Measurements from ENCODE around the gene ANXA7. TPM values are rescaled to one million over a fixed set of nuclear protein-coding genes. Genes with fewer than 3 reads are reported as not detected.

ANXA7 gene
- total and polyA plus RNA-seq, 2 donors (not counting 3 experiments of a cell fraction or from before 2014, with no cell fraction given) = 56.5 to 81.6 TPM

DNA sequence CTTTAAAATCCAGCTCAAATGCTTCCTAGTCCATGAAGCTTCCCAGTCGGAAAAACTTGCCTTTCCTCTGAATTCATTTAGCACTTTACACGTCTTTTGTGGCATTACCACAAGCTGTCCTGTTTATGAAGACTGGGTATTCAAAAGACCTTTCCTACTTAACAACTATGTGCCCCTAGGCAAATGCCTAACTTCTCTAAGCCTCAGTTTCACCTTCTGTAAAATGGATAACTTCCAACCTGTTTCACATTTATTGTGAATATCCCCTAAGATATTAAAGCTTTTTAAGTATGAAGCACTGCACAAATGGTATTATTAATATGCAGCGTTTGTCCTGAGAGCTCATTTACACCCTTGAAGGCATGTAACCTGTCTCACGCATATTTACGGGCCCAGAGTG, 56.0 kb downstream of the ANXA7 start:
- Histone ChIP-seq H4K20me1 (replicated peaks; ENCODE audit: control insufficient read depth, extremely low read depth, insufficient read depth, low read length) (no peaks in the 10 kb centered on the region), H3K9me3 (replicated peaks; ENCODE audit: control insufficient read depth, insufficient read depth, low read length) (no peaks in the 10 kb centered on the region), H3K9ac (replicated peaks; ENCODE audit: extremely low read depth, insufficient read depth, low read length) (peak overlapping the region; percentile 82), H3K79me2 (ENCODE audit: control insufficient read depth, insufficient read depth, low read length) (no peaks in the 10 kb centered on the region), H3K36me3 (ENCODE audit: control insufficient read depth in 2 of 2, extremely low read depth in 1 of 2, insufficient read depth in 2 of 2, low read length in 2 of 2) (no peaks in the 10 kb centered on the region), H3K4me3 (replicated peaks in 1 of 3; ENCODE audit: insufficient read depth in 1 of 3, low read depth in 1 of 3, low read length in 3 of 3) (peak overlapping the region; percentile 52 to 82 (median 54)), H3K27ac (ENCODE audit: insufficient read depth, low read depth, low read length) (no peak overlapping the region), H2AFZ (ENCODE audit: low read depth, low read length) (peak overlapping the region; percentile 82), H3K9me1 (replicated peaks; ENCODE audit: control insufficient read depth, extremely low read depth, insufficient read depth, low read length) (no peaks in the 10 kb centered on the region), H3K4me1 (ENCODE audit: control insufficient read depth, extremely low read depth, insufficient read depth, low read length) (peaks cover 10% of the 10 kb centered on the region), H3K4me2 (ENCODE audit: insufficient read depth, low read length) (peak overlapping the region; percentile 91), H3K27me3 (ENCODE audit: control insufficient read depth in 2 of 2, insufficient read depth in 2 of 2, low read length in 2 of 2) (peaks cover 10 to 17% of the 10 kb centered on the region in 2 experiments)
- TF ChIP-seq, protein P1, sequence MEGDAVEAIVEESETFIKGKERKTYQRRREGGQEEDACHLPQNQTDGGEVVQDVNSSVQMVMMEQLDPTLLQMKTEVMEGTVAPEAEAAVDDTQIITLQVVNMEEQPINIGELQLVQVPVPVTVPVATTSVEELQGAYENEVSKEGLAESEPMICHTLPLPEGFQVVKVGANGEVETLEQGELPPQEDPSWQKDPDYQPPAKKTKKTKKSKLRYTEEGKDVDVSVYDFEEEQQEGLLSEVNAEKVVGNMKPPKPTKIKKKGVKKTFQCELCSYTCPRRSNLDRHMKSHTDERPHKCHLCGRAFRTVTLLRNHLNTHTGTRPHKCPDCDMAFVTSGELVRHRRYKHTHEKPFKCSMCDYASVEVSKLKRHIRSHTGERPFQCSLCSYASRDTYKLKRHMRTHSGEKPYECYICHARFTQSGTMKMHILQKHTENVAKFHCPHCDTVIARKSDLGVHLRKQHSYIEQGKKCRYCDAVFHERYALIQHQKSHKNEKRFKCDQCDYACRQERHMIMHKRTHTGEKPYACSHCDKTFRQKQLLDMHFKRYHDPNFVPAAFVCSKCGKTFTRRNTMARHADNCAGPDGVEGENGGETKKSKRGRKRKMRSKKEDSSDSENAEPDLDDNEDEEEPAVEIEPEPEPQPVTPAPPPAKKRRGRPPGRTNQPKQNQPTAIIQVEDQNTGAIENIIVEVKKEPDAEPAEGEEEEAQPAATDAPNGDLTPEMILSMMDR (IDR thresholded peaks at IDR 0.05; ENCODE audit: extremely low read depth in 1 of 2, insufficient read depth in 1 of 2, low read depth in 1 of 2, low read length in 2 of 2) = no peak
- TF ChIP-seq GATA2 (IDR thresholded peaks at IDR 0.05; ENCODE audit: insufficient read depth, insufficient read length, low read depth, low read length) = no peak
- BruUV-seq (replicated peaks) = no TSS peak
- ChIA-PET CTCF (interaction anchor here (1.0 to 1.7 kb wide), 3 partner anchors 23 to 95 kb away, joined by 3 to 5 read pairs (median 5); no protein-coding TSS in a partner anchor), POLR2A (interaction anchor here (1.2 kb wide), 1 partner anchor 106 kb away, joined by 4 read pairs; the partner anchor contains the start of gene MRPS16)
- no peak for FAIRE-seq
- dilution Hi-C loops (cut with MboI; ENCODE audit: extremely low pct_ligation_motif_present, low sequenced_read_pairs) (no loop called here), intact Hi-C loops (cut with micrococcal nuclease) (loop anchor here (5.0 kb wide), 2 partner anchors 106 to 191 kb away; partner anchors contain the start of genes ECD, FAM149B1 and MRPS16)
- DNase-seq (ENCODE audit: low read depth, low spot score) = no peak

DNA sequence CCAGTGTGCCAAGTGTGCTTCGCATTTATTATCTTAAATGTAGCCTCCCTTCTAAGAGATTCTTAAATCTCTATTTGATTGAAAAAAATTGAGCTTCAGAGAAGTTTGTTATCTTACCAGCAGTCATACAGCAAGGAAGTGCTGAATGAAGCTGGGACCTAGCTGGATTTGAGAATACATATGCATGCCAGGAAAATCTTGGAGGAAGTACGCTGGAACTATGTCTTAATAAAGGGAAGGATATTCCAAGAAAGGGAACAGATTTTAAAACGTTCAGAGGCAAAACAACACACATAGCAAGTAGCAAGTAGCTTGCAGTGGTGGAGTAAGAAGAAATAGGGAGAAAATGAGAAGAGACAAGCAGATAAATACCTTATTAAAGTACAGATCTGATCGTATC, 56.7 kb downstream of the ANXA7 start:
- no TSS peak for BruUV-seq (replicated peaks)
- CTCF ChIA-PET = interaction anchor here (1.0 to 1.4 kb wide), 2 partner anchors 24 to 94 kb away, joined by 3 to 5 read pairs; no protein-coding TSS in a partner anchor
- POLR2A ChIA-PET = no interaction called here
- dilution Hi-C loops (cut with MboI; ENCODE audit: extremely low pct_ligation_motif_present, low sequenced_read_pairs) (no loop called here), intact Hi-C loops (cut with micrococcal nuclease) (loop anchor here (5.0 kb wide), 2 partner anchors 105 to 190 kb away; partner anchors contain the start of genes ECD, FAM149B1 and MRPS16)
- H3K9me3 ChIP-seq (replicated peaks; ENCODE audit: control insufficient read depth, insufficient read depth, low read length) = no peaks in the 10 kb centered on the region
- H2AFZ ChIP-seq (ENCODE audit: low read depth, low read length) = no peak overlapping the region
- H3K4me1 ChIP-seq (ENCODE audit: control insufficient read depth, extremely low read depth, insufficient read depth, low read length) = peaks cover 10% of the 10 kb centered on the region
- no peaks in the 10 kb centered on the region for H3K79me2 ChIP-seq (ENCODE audit: control insufficient read depth, insufficient read depth, low read length)
- H4K20me1 ChIP-seq (replicated peaks; ENCODE audit: control insufficient read depth, extremely low read depth, insufficient read depth, low read length) = no peaks in the 10 kb centered on the region
- no peaks in the 10 kb centered on the region for H3K9me1 ChIP-seq (replicated peaks; ENCODE audit: control insufficient read depth, extremely low read depth, insufficient read depth, low read length)
- H3K4me2 ChIP-seq (ENCODE audit: insufficient read depth, low read length) = no peak overlapping the region
- no peak overlapping the region for H3K4me3 ChIP-seq (replicated peaks in 1 of 3; ENCODE audit: insufficient read depth in 1 of 3, low read depth in 1 of 3, low read length in 3 of 3)
- no peak for DNase-seq (ENCODE audit: low read depth, low spot score)
- no peaks in the 10 kb centered on the region for H3K36me3 ChIP-seq (ENCODE audit: control insufficient read depth in 2 of 2, extremely low read depth in 1 of 2, insufficient read depth in 2 of 2, low read length in 2 of 2)
- FAIRE-seq = no peak
- peaks cover 10 to 17% of the 10 kb centered on the region in 2 experiments for H3K27me3 ChIP-seq (ENCODE audit: control insufficient read depth in 2 of 2, insufficient read depth in 2 of 2, low read length in 2 of 2)
- no peak overlapping the region for H3K9ac ChIP-seq (replicated peaks; ENCODE audit: extremely low read depth, insufficient read depth, low read length)
- H3K27ac ChIP-seq (ENCODE audit: insufficient read depth, low read depth, low read length) = no peak overlapping the region
- no peak for TF ChIP-seq POLR2A (IDR thresholded peaks at IDR 0.05; ENCODE audit: low read depth, low read length)
- TF ChIP-seq GATA2 (IDR thresholded peaks at IDR 0.05; ENCODE audit: insufficient read depth, insufficient read length, low read depth, low read length) = no peak

Data from endothelial cell of umbilical vein (primary cell).